Effector memory CD4-positive, alpha-beta T cell (primary cell): ENCODE measurements around the gene LRRK1.

Experiments used
- DNase-seq, 3 donors: peaks; one replicate each; pipeline ENCODE4 v3.0.0-alpha.2; 2020
- H3K27ac ChIP-seq: 2 replicates; pipeline ENCODE4 v1.7.0; 2013; ENCODE audit warnings: mild to moderate bottlenecking, low read length, moderate library complexity; ENCODE audit not compliant: insufficient read depth, poor library complexity, severe bottlenecking
- H3K27me3 ChIP-seq: replicated peaks from 2 replicates; pipeline ENCODE4 v1.7.0; 2013; ENCODE audit warnings: mild to moderate bottlenecking, low read length; ENCODE audit not compliant: insufficient read depth, control insufficient read depth, poor library complexity, severe bottlenecking
- H3K36me3 ChIP-seq: 2 replicates; pipeline ENCODE4 v1.7.0; 2013; ENCODE audit warnings: mild to moderate bottlenecking, low read length, moderate library complexity; ENCODE audit not compliant: control insufficient read depth, insufficient read depth
- H3K4me1 ChIP-seq: 2 replicates; pipeline ENCODE4 v1.7.0; 2013; ENCODE audit warnings: low read length, mild to moderate bottlenecking; ENCODE audit not compliant: control insufficient read depth, insufficient read depth, poor library complexity, severe bottlenecking
- H3K4me3 ChIP-seq: 2 replicates; pipeline ENCODE4 v1.7.0; 2013; ENCODE audit warnings: low read length, low read depth, mild to moderate bottlenecking; ENCODE audit not compliant: insufficient read depth, poor library complexity, severe bottlenecking
- H3K9me3 ChIP-seq: 2 replicates; pipeline ENCODE4 v1.7.0; 2013; ENCODE audit warnings: mild to moderate bottlenecking, low read length, moderate library complexity; ENCODE audit not compliant: control insufficient read depth

LRRK1 gene

GRCh38 chr15:100988857-100989256 lies 69.7 kb downstream of the LRRK1 start:
- no peak for DNase-seq
- Histone ChIP-seq H3K36me3 (no peaks in the 10 kb centered on the region), H3K27me3 (no peaks in the 10 kb centered on the region), H3K27ac (no peak overlapping the region), H3K9me3 (no peaks in the 10 kb centered on the region), H3K4me3 (no peak overlapping the region), H3K4me1 (no peaks in the 10 kb centered on the region)

- Histone ChIP-seq H3K36me3 (no peaks in the 10 kb centered on the region), H3K4me1 (no peaks in the 10 kb centered on the region)
Measured at GRCh38 chr15:100994597-100995446, 75.7 kb downstream of the LRRK1 start.

GRCh38 chr15:100995471-100996430 lies 76.6 kb downstream of the LRRK1 start:
- Histone ChIP-seq H3K27ac (no peak overlapping the region), H3K36me3 (no peaks in the 10 kb centered on the region), H3K27me3 (no peaks in the 10 kb centered on the region), H3K9me3 (no peaks in the 10 kb centered on the region), H3K4me3 (no peak overlapping the region), H3K4me1 (no peaks in the 10 kb centered on the region)
- no peak for DNase-seq

More at GRCh38 chr15:100994597-100995446, 75.7 kb downstream of the LRRK1 start:
- DNase-seq, result no peak
- H3K27ac ChIP-seq, result no peak overlapping the region
- H3K9me3 ChIP-seq, result no peaks in the 10 kb centered on the region
- H3K27me3 ChIP-seq, result no peaks in the 10 kb centered on the region
- H3K4me3 ChIP-seq, result no peak overlapping the region

GRCh38 chr15:100997442-100997841 lies 78.3 kb downstream of the LRRK1 start:
- no peaks in the 10 kb centered on the region for H3K9me3 ChIP-seq
- DNase-seq, result no peak
- no peaks in the 10 kb centered on the region for H3K4me1 ChIP-seq
- no peaks in the 10 kb centered on the region for H3K36me3 ChIP-seq
- no peak overlapping the region for H3K4me3 ChIP-seq
- no peak overlapping the region for H3K27ac ChIP-seq
- no peaks in the 10 kb centered on the region for H3K27me3 ChIP-seq

- no peak overlapping the region for H3K4me3 ChIP-seq
- H3K27me3 ChIP-seq, result no peaks in the 10 kb centered on the region
- no peaks in the 10 kb centered on the region for H3K36me3 ChIP-seq
- no peaks in the 10 kb centered on the region for H3K4me1 ChIP-seq
- no peaks in the 10 kb centered on the region for H3K9me3 ChIP-seq
- DNase-seq, result no peak
- no peak overlapping the region for H3K27ac ChIP-seq
Measured at GRCh38 chr15:100998630-100999029, 79.5 kb downstream of the LRRK1 start.

- no peaks in the 10 kb centered on the region for H3K36me3 ChIP-seq
- no peak for DNase-seq
Measured at GRCh38 chr15:100999369-100999768, 80.2 kb downstream of the LRRK1 start.

GRCh38 chr15:101000271-101000681 lies 81.1 kb downstream of the LRRK1 start:
- H3K27me3 ChIP-seq, result no peaks in the 10 kb centered on the region
- no peaks in the 10 kb centered on the region for H3K9me3 ChIP-seq
- no peak for DNase-seq
- H3K4me1 ChIP-seq, result no peaks in the 10 kb centered on the region
- H3K36me3 ChIP-seq, result no peaks in the 10 kb centered on the region
- H3K27ac ChIP-seq, result no peak overlapping the region
- no peak overlapping the region for H3K4me3 ChIP-seq

More at GRCh38 chr15:100999369-100999768, 80.2 kb downstream of the LRRK1 start:
- no peaks in the 10 kb centered on the region for H3K9me3 ChIP-seq
- no peaks in the 10 kb centered on the region for H3K27me3 ChIP-seq
- H3K27ac ChIP-seq, result no peak overlapping the region
- H3K4me1 ChIP-seq, result no peaks in the 10 kb centered on the region
- H3K4me3 ChIP-seq, result no peak overlapping the region

- Histone ChIP-seq H3K36me3 (no peaks in the 10 kb centered on the region), H3K27me3 (no peaks in the 10 kb centered on the region), H3K4me3 (no peak overlapping the region), H3K4me1 (no peaks in the 10 kb centered on the region), H3K9me3 (no peaks in the 10 kb centered on the region), H3K27ac (no peak overlapping the region)
- DNase-seq, result no peak
Measured at GRCh38 chr15:101001056-101001455, 81.9 kb downstream of the LRRK1 start.

- DNase-seq, result no peak
- Histone ChIP-seq H3K27me3 (no peaks in the 10 kb centered on the region), H3K27ac (no peak overlapping the region), H3K4me1 (no peaks in the 10 kb centered on the region), H3K36me3 (no peaks in the 10 kb centered on the region), H3K9me3 (no peaks in the 10 kb centered on the region), H3K4me3 (no peak overlapping the region)
Measured at GRCh38 chr15:101001796-101002195, 82.6 kb downstream of the LRRK1 start.

- no peak overlapping the region for H3K4me3 ChIP-seq
Measured at GRCh38 chr15:101003081-101003480, 83.9 kb downstream of the LRRK1 start.

More at GRCh38 chr15:101003081-101003480, 83.9 kb downstream of the LRRK1 start:
- no peak overlapping the region for H3K27ac ChIP-seq
- H3K36me3 ChIP-seq, result no peaks in the 10 kb centered on the region
- no peaks in the 10 kb centered on the region for H3K9me3 ChIP-seq
- DNase-seq, result no peak
- no peaks in the 10 kb centered on the region for H3K27me3 ChIP-seq
- no peaks in the 10 kb centered on the region for H3K4me1 ChIP-seq
